Stimulated activated CD8-positive, alpha-beta memory T cell treated with anti-CD3 and anti-CD28 coated beads, Interleukin-15, amount 100 ng/mL, for 4 hours (primary cell): Measurements from ENCODE around the gene CSK.
"Not testable (repeated sequence)": the region's sequence is repeated elsewhere in the genome, so short reads cannot be mapped to it uniquely, and the experiment has no call there.

Experiments used
- DNase-seq, 2 donors: peaks; one replicate each; pipeline ENCODE4 v3.0.0-alpha.2; 2020; ENCODE audit warnings: low read depth in 2 of 2

CSK gene

GRCh38 chr15:74770211-74770903, 11.5 kb upstream of the CSK start:
- DNase-seq, result no peak

GRCh38 chr15:74773329-74773728, 8.6 kb upstream of the CSK start:
- DNase-seq, result no peak

- no peak for DNase-seq
Measured at GRCh38 chr15:74773731-74774252, 8.1 kb upstream of the CSK start.

- DNase-seq, result no peak
Measured at GRCh38 chr15:74775132-74775562, 6.7 kb upstream of the CSK start.

- DNase-seq, result no peak
Measured at GRCh38 chr15:74775894-74776293, 6.0 kb upstream of the CSK start.

- DNase-seq, result no peak
Measured at GRCh38 chr15:74776821-74777768, 4.8 kb upstream of the CSK start.

- no peak for DNase-seq
Measured at GRCh38 chr15:74777769-74778598, 3.9 kb upstream of the CSK start.

- DNase-seq, result no peak
Measured at GRCh38 chr15:74778599-74778970, 3.3 kb upstream of the CSK start.

GRCh38 chr15:74779162-74779648, 2.7 kb upstream of the CSK start:
- no peak for DNase-seq

- no peak for DNase-seq
Measured at GRCh38 chr15:74780523-74781430, 1.1 kb upstream of the CSK start.

- no peak for DNase-seq
Measured at GRCh38 chr15:74782259-74783071, 585 bp downstream of the CSK start.

- DNase-seq, result no peak
Measured at GRCh38 chr15:74783072-74783807, 1.4 kb downstream of the CSK start.

- DNase-seq, result no peak
Measured at GRCh38 chr15:74783808-74784175, 1.9 kb downstream of the CSK start.

GRCh38 chr15:74784426-74785193, 2.7 kb downstream of the CSK start:
- no peak for DNase-seq

GRCh38 chr15:74785194-74786032, 3.5 kb downstream of the CSK start:
- DNase-seq, result no peak

- not testable (repeated sequence) for DNase-seq
Measured at GRCh38 chr15:74786081-74786480, 4.2 kb downstream of the CSK start.

GRCh38 chr15:74786551-74787165, 4.8 kb downstream of the CSK start:
- DNase-seq, result no peak
